HepG2 (cell line): Measurements from ENCODE around the gene RANBP17. TPM values are rescaled to one million over a fixed set of nuclear protein-coding genes. Genes with fewer than 3 reads are reported as not detected.

ENCODE experiments used
- ATAC-seq: fragments of 200-7000 bp; cut with Tn5 transposase; 3 replicates; pipeline ENCODE4 v1.9.1; 2020; ENCODE audit warnings: mild to moderate bottlenecking, moderate library complexity
- BruUV-seq: library from RNA; stranded (reverse); fragments of 400-500 nt; replicated peaks from 2 replicates; lab custom pipeline; 2021; lab: Mats Ljungman, UMichigan
- CTCF ChIA-PET: fragments of 300-600 bp; formaldehyde crosslinking; extraction: SDS; loops from one replicate; lab custom pipeline; 2021; ENCODE audit warnings: low total read pairs, inconsistent platforms, low intra/inter-chr PET ratio; lab: Yijun Ruan, JAX
- POLR2A ChIA-PET: fragments of 350-600 bp; sonication (Branson Sonifier 250); formaldehyde crosslinking; loops from one replicate; lab custom pipeline; 2020; ENCODE audit warnings: antibody characterized with exemption, inconsistent platforms; lab: Yijun Ruan, JAX
- DNase-seq: peaks from one replicate; pipeline ENCODE4 v3.0.0-alpha.2; 2015; ENCODE audit warnings: low spot score
- FAIRE-seq: peaks from 3 replicates; lab custom pipeline; 2011; peaks lifted over from hg19 to GRCh38; lab: Jason Lieb, UNC
- H2AFZ ChIP-seq: one replicate; pipeline ENCODE4 v1.6.1; 2011; ENCODE audit warnings: low read length, inconsistent platforms
- H3K27ac ChIP-seq: fragments of 300-600 bp; 3 replicates; pipeline ENCODE4 v1.8.0; 2011; ENCODE audit warnings: mixed run types, mild to moderate bottlenecking, mixed read lengths, low read length, inconsistent platforms; ENCODE audit not compliant: insufficient read depth; ENCODE audit errors: extremely low read length
- H3K27me3 ChIP-seq, 2 experiments: fragments of 200-600 bp in 1 of 2; 2 replicates in 1 of 2; 3 replicates in 1 of 2; pipeline versions ENCODE4 v1.6.0 to v1.8.0; 2011; ENCODE audit warnings: low read length in 2 of 2, mild to moderate bottlenecking in 2 of 2, moderate library complexity in 2 of 2, inconsistent platforms in 1 of 2; ENCODE audit not compliant: insufficient read depth in 2 of 2, control insufficient read depth in 1 of 2
- H3K36me3 ChIP-seq, 2 experiments: fragments of 200-600 bp in 1 of 2; replicated peaks in 1 of 2; 2 replicates in 1 of 2; 3 replicates in 1 of 2; pipeline versions ENCODE4 v1.5.1 to v1.8.0; 2011; ENCODE audit warnings: low read length in 2 of 2, inconsistent platforms in 1 of 2; ENCODE audit not compliant: insufficient read depth in 2 of 2, control insufficient read depth in 1 of 2
- H3K4me1 ChIP-seq: 2 replicates; pipeline ENCODE4 v1.5.1; 2012; ENCODE audit warnings: low read length, inconsistent platforms; ENCODE audit not compliant: insufficient read depth
- H3K4me2 ChIP-seq: 2 replicates; pipeline ENCODE4 v1.6.0; 2011; ENCODE audit warnings: low read depth, low read length, inconsistent platforms
- H3K4me3 ChIP-seq, 3 experiments: fragments of 200-600 bp in 1 of 3; sonication (generic), shearing (Covaris generic) in 1 of 3; replicated peaks in 1 of 3; 2 replicates each; pipeline ENCODE4 v1.5.1; 2011 to 2016; ENCODE audit warnings: low read length in 3 of 3, inconsistent platforms in 2 of 3, low read depth in 2 of 3, mild to moderate bottlenecking in 2 of 3, control low read depth in 1 of 3, mixed read lengths in 1 of 3; ENCODE audit not compliant: insufficient read depth in 1 of 3
- H3K79me2 ChIP-seq: one replicate; pipeline ENCODE4 v1.6.1; 2011; ENCODE audit warnings: low read length, inconsistent platforms; ENCODE audit not compliant: insufficient read depth
- H3K9ac ChIP-seq: 2 replicates; pipeline ENCODE4 v1.6.0; 2011; ENCODE audit warnings: mild to moderate bottlenecking, low read depth, low read length, inconsistent platforms; ENCODE audit not compliant: insufficient read depth
- H3K9me3 ChIP-seq: 2 replicates; pipeline ENCODE4 v1.5.1; 2012; ENCODE audit warnings: mild to moderate bottlenecking, low read length
- H4K20me1 ChIP-seq: 2 replicates; pipeline ENCODE4 v1.6.0; 2011; ENCODE audit warnings: inconsistent platforms, mild to moderate bottlenecking, low read length, moderate library complexity; ENCODE audit not compliant: insufficient read depth
- HNRNPK ChIP-seq: fragments of 200-400 bp; formaldehyde crosslinking; IDR thresholded peaks from 2 replicates; pipeline ENCODE4 v1.6.1; 2018; ENCODE audit warnings: low read length, low read depth, moderate library complexity, mild to moderate bottlenecking; ENCODE audit not compliant: poor library complexity, severe bottlenecking
- YEATS2 ChIP-seq: sonication (generic); formaldehyde crosslinking; IDR thresholded peaks from 2 replicates; pipeline ENCODE4 v1.4.0; 2020; ENCODE audit warnings: missing genetic modification reagents, borderline replicate concordance
- ZNF615 ChIP-seq: sonication (generic); formaldehyde crosslinking; IDR thresholded peaks from 2 replicates; pipeline ENCODE4 v1.5.0; 2020; ENCODE audit warnings: mild to moderate bottlenecking, missing genetic modification reagents, borderline replicate concordance
- ZNF777 ChIP-seq: sonication (generic); formaldehyde crosslinking; IDR thresholded peaks from 2 replicates; pipeline ENCODE4 v1.4.0; 2020; ENCODE audit warnings: missing genetic modification reagents
- WGBS: methylation state at CpG from one replicate; pipeline ENCODE4 v1.1.6; 2017; ENCODE audit warnings: low lambda C conversion rate; 5-methylcytosine and 5-hydroxymethylcytosine counted together
- in situ Hi-C: cut with HindIII; loops from 2 replicates; pipeline ENCODE4 v1.10.0; 2017; ENCODE audit warnings: low pct_unique_long_range_greater_than_20kb; ENCODE audit not compliant: extremely low pct_ligation_motif_present
- intact Hi-C: fragments of 100-400 bp; cut with micrococcal nuclease; formaldehyde crosslinking; loops from one replicate; pipeline ENCODE4 v1.10.0; 2022; ENCODE audit not compliant: unreplicated experiment
- polyA plus RNA-seq, 8 experiments: library from polyadenylated mRNA; depleted of rRNA in 3 of 8; stranded (reverse) in 7 of 8; unstranded in 1 of 8; fragments of >200 nt; fragmentation: Illumina TruSeq in 4 of 8; extraction: Trizol in 4 of 8; gene quantifications; 2 replicates each; pipeline versions ENCODE4 v1.2.1 to v1.2.3, GENCODE V29; 2011 to 2016; ENCODE audit warnings: low read depth in 4 of 8, missing spikeins in 1 of 8, mixed read lengths in 1 of 8; ENCODE audit not compliant: insufficient read depth in 1 of 8
- total RNA-seq, 5 experiments: library from RNA; depleted of rRNA; stranded (reverse); fragments of >200 nt; fragmentation: Illumina TruSeq; extraction: Trizol; gene quantifications; 2 replicates each; pipeline ENCODE4 v1.2.3, GENCODE V29; 2016; ENCODE audit warnings: low read depth in 1 of 5
- TF ChIP-seq, protein P1 (sequence below): sonication (generic); formaldehyde crosslinking; IDR thresholded peaks from 2 replicates; pipeline ENCODE4 v1.5.0; 2020; ENCODE audit warnings: mild to moderate bottlenecking, missing genetic modification reagents

RANBP17 gene
- total and polyA plus RNA-seq, 2 of the 13 experiments (the other 11 are each of a cell fraction or from before 2014, with no cell fraction given): not detected

DNA sequence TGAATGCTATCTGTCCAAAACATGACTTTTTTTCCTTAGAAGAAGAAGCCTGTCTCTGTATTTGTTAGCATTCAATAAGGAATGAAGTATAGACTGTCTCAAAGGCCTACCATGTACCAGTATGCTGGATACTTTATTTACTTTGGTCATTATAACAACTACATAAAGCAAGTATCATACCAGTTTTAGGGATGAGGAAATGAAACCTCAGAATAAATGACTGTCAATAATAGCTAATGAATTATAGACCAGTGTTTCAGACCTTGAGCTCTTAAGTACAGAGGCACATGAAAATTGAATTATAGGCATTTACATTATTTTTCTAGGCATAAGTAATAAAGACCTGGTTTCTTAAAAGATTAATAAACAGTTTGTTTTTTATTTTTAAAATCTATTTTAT is 280.8 kb downstream of the RANBP17 start (continued):
- TF ChIP-seq, protein P1, sequence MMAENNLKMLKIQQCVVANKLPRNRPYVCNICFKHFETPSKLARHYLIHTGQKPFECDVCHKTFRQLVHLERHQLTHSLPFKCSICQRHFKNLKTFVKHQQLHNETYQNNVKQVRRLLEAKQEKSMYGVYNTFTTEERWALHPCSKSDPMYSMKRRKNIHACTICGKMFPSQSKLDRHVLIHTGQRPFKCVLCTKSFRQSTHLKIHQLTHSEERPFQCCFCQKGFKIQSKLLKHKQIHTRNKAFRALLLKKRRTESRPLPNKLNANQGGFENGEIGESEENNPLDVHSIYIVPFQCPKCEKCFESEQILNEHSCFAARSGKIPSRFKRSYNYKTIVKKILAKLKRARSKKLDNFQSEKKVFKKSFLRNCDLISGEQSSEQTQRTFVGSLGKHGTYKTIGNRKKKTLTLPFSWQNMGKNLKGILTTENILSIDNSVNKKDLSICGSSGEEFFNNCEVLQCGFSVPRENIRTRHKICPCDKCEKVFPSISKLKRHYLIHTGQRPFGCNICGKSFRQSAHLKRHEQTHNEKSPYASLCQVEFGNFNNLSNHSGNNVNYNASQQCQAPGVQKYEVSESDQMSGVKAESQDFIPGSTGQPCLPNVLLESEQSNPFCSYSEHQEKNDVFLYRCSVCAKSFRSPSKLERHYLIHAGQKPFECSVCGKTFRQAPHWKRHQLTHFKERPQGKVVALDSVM (CRISPR knock-in tag): no peak
- TF ChIP-seq HNRNPK: no peak

DNA sequence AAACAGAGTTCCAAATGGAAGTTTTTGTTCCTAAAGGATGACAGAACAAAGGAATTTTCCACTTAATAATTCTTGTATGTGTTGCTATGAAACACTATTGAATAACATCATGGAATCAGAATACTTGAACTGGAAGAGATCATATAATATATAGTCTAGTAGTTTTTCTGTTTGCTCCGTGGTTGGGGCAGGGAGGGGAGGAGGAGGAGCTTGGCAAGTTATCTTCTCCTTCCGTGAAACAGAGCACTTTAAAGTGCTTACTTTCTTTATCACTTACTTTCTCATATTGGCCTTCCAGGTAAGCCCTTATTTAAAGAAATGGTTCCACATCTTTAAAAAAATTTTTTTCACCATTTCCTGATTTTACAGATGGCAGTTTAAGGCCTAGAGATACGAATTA is 281.4 kb downstream of the RANBP17 start:
- no peak overlapping the region for H2AFZ ChIP-seq
- CTCF ChIA-PET: no interaction called here
- H4K20me1 ChIP-seq: no peaks in the 10 kb centered on the region
- no peak for FAIRE-seq
- BruUV-seq: no TSS peak
- ATAC-seq: no peak
- WGBS: 0% methylated on average over 3 of the region's 3 CpGs
- H3K79me2 ChIP-seq: no peaks in the 10 kb centered on the region
- TF ChIP-seq ZNF777 (CRISPR knock-in tag): no peak
- TF ChIP-seq ZNF615 (CRISPR knock-in tag): no peak
- TF ChIP-seq YEATS2 (CRISPR knock-in tag): no peak
- no peaks in the 10 kb centered on the region for H3K4me1 ChIP-seq
- H3K27me3 ChIP-seq: no peaks in the 10 kb centered on the region
- H3K4me2 ChIP-seq: no peak overlapping the region
- no peak overlapping the region for H3K9ac ChIP-seq
- no peaks in the 10 kb centered on the region for H3K36me3 ChIP-seq
- no peak overlapping the region for H3K4me3 ChIP-seq
- POLR2A ChIA-PET: no interaction called here
- intact Hi-C loops: no loop called here
- no peak overlapping the region for H3K27ac ChIP-seq
- in situ Hi-C loops: no loop called here
- no peaks in the 10 kb centered on the region for H3K9me3 ChIP-seq
- DNase-seq: no peak
